NCI-H2029 treated with DMSO at 0.1 percent for 48 hours (cell line): ENCODE results near the gene RPL19.
A peak's percentile ranks its signal among the peaks of the same experiment; 100 is the strongest.
"Not testable (repeated sequence)": the region's sequence is repeated elsewhere in the genome, so short reads cannot be mapped to it uniquely, and the experiment has no call there.

Experiments used
- DNase-seq: peaks from one replicate; lab custom pipeline; 2025; lab: John Stamatoyannopoulos, UW

The RPL19 gene

GRCh38 chr17:39200070-39200879 lies at the start of gene RPL19:
TSS of gene RPL19 (plus strand) at chr17:39200283. CDS start at chr17:39200345, 62 bp downstream.
- DNase-seq: no peak

- DNase-seq: no peak
Observed at GRCh38 chr17:39150795-39151149, 49.3 kb upstream of the RPL19 start.

- no peak for DNase-seq
Observed at GRCh38 chr17:39151150-39151942, 48.7 kb upstream of the RPL19 start, which contains the start of gene PLXDC1. TSS of gene PLXDC1 (minus strand) at chr17:39151637. CDS start at chr17:39151437, 200 bp downstream.

GRCh38 chr17:39151943-39152818 lies 47.9 kb upstream of the RPL19 start:
- DNase-seq: peak; percentile 64

GRCh38 chr17:39153599-39154051 lies 46.5 kb upstream of the RPL19 start:
- DNase-seq: peak; percentile 53

GRCh38 chr17:39155654-39156053 lies 44.4 kb upstream of the RPL19 start:
- no peak for DNase-seq

- DNase-seq: no peak
Observed at GRCh38 chr17:39156491-39156890, 43.6 kb upstream of the RPL19 start.

- no peak for DNase-seq
Observed at GRCh38 chr17:39158623-39159022, 41.5 kb upstream of the RPL19 start.

GRCh38 chr17:39161962-39162361 lies 38.1 kb upstream of the RPL19 start:
- DNase-seq: no peak

- peak; percentile 42 for DNase-seq
Observed at GRCh38 chr17:39164675-39165143, 35.4 kb upstream of the RPL19 start.

- DNase-seq: no peak
Observed at GRCh38 chr17:39165178-39165840, 34.8 kb upstream of the RPL19 start.

GRCh38 chr17:39165841-39166349 lies 34.2 kb upstream of the RPL19 start, which contains the start of gene ARL5C:
TSS of gene ARL5C (minus strand) at chr17:39166161. CDS start at chr17:39165760, 401 bp downstream.
- DNase-seq: no peak

GRCh38 chr17:39166437-39167335 lies 33.4 kb upstream of the RPL19 start:
- no peak for DNase-seq

- DNase-seq: no peak
Observed at GRCh38 chr17:39167476-39167875, 32.6 kb upstream of the RPL19 start.

GRCh38 chr17:39168503-39168902 lies 31.6 kb upstream of the RPL19 start:
- DNase-seq: not testable (repeated sequence)

- no peak for DNase-seq
Observed at GRCh38 chr17:39169101-39169500, 31.0 kb upstream of the RPL19 start.

- no peak for DNase-seq
Observed at GRCh38 chr17:39169518-39169917, 30.6 kb upstream of the RPL19 start.

- no peak for DNase-seq
Observed at GRCh38 chr17:39170109-39170508, 30.0 kb upstream of the RPL19 start.

- no peak for DNase-seq
Observed at GRCh38 chr17:39170558-39170957, 29.5 kb upstream of the RPL19 start.

- DNase-seq: no peak
Observed at GRCh38 chr17:39171933-39172332, 28.1 kb upstream of the RPL19 start.
